ENCODE measurements around the gene CLCN6.

GRCh38 chr1:11881749-11882441 is 75.9 kb downstream of the CLCN6 start:
- no peak for TF ChIP-seq GABPA (IDR thresholded peaks at IDR 0.05 in 1 of 2, conservative IDR thresholded peaks at IDR 0.05 in 1 of 2)
- no peak for TF ChIP-seq CTCF (IDR thresholded peaks at IDR 0.05; ENCODE audit: low read depth, low read length, missing input control)
- no peak for TF ChIP-seq HNF4G (IDR thresholded peaks at IDR 0.05)
- TF ChIP-seq SP1 (IDR thresholded peaks at IDR 0.05): no peak
- TF ChIP-seq EGR1 (IDR thresholded peaks at IDR 0.05; ENCODE audit: low read depth in 2 of 2): no peak
- TF ChIP-seq MAX (IDR thresholded peaks at IDR 0.05): no peak
- no peak for TF ChIP-seq REST (IDR thresholded peaks at IDR 0.05)
- no peak for TF ChIP-seq TAF1 (conservative IDR thresholded peaks at IDR 0.05)
- no peak for TF ChIP-seq JUND (IDR thresholded peaks at IDR 0.05)
- TF ChIP-seq NR2F2 (IDR thresholded peaks at IDR 0.05): no peak
- TF ChIP-seq RAD21 (IDR thresholded peaks at IDR 0.05): no peak
- no peak for TF ChIP-seq ATF3 (IDR thresholded peaks at IDR 0.05)
- no peak for TF ChIP-seq YY1 (IDR thresholded peaks at IDR 0.05)

Data from liver (tissue), 3 donors.